ENCODE results near the gene RPAP2. TPM values are rescaled to one million over a fixed set of nuclear protein-coding genes. Genes with fewer than 3 reads are reported as not detected.

RPAP2 gene
- total and polyA plus RNA-seq, 2 of the 8 experiments (the other 6 are each of a cell fraction or from before 2014, with no cell fraction given) = 7.9 to 28.4 TPM

DNA sequence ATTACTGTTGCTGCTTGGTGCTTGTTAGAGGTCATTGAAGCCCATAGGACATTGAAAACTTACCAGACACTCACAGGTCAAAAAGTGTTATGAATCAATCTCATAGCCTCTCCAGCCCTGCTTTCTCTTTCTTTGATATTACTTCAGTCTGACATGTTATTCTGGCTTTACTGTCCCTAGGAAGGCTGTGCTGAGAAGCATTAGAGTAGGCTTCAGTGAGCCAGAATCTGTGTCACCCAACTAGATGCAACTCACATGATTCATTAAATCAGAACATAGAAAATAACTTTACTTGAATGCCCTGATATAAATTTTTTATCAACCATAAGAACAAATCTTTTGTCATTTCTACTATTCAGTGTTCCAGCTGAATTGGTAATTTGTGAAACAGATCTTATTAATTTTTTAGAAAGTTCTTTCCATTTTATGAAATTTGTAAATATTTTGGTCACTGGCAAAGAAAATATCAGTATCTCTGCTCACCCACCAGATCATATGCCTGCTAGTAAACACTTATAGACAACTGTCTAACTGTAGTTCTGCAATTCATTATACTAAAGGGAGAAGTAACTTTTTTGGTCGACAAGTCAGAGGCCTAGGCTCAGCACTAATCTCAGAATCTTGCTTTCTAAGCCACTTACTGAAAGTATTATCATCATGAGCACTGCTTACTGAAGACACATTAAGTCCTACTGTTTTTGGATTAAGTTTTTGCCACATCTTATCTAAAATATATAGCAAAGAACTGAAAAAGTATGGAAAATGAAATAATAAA, 48.2 kb downstream of the RPAP2 start (continued):
- TF ChIP-seq, protein P1, sequence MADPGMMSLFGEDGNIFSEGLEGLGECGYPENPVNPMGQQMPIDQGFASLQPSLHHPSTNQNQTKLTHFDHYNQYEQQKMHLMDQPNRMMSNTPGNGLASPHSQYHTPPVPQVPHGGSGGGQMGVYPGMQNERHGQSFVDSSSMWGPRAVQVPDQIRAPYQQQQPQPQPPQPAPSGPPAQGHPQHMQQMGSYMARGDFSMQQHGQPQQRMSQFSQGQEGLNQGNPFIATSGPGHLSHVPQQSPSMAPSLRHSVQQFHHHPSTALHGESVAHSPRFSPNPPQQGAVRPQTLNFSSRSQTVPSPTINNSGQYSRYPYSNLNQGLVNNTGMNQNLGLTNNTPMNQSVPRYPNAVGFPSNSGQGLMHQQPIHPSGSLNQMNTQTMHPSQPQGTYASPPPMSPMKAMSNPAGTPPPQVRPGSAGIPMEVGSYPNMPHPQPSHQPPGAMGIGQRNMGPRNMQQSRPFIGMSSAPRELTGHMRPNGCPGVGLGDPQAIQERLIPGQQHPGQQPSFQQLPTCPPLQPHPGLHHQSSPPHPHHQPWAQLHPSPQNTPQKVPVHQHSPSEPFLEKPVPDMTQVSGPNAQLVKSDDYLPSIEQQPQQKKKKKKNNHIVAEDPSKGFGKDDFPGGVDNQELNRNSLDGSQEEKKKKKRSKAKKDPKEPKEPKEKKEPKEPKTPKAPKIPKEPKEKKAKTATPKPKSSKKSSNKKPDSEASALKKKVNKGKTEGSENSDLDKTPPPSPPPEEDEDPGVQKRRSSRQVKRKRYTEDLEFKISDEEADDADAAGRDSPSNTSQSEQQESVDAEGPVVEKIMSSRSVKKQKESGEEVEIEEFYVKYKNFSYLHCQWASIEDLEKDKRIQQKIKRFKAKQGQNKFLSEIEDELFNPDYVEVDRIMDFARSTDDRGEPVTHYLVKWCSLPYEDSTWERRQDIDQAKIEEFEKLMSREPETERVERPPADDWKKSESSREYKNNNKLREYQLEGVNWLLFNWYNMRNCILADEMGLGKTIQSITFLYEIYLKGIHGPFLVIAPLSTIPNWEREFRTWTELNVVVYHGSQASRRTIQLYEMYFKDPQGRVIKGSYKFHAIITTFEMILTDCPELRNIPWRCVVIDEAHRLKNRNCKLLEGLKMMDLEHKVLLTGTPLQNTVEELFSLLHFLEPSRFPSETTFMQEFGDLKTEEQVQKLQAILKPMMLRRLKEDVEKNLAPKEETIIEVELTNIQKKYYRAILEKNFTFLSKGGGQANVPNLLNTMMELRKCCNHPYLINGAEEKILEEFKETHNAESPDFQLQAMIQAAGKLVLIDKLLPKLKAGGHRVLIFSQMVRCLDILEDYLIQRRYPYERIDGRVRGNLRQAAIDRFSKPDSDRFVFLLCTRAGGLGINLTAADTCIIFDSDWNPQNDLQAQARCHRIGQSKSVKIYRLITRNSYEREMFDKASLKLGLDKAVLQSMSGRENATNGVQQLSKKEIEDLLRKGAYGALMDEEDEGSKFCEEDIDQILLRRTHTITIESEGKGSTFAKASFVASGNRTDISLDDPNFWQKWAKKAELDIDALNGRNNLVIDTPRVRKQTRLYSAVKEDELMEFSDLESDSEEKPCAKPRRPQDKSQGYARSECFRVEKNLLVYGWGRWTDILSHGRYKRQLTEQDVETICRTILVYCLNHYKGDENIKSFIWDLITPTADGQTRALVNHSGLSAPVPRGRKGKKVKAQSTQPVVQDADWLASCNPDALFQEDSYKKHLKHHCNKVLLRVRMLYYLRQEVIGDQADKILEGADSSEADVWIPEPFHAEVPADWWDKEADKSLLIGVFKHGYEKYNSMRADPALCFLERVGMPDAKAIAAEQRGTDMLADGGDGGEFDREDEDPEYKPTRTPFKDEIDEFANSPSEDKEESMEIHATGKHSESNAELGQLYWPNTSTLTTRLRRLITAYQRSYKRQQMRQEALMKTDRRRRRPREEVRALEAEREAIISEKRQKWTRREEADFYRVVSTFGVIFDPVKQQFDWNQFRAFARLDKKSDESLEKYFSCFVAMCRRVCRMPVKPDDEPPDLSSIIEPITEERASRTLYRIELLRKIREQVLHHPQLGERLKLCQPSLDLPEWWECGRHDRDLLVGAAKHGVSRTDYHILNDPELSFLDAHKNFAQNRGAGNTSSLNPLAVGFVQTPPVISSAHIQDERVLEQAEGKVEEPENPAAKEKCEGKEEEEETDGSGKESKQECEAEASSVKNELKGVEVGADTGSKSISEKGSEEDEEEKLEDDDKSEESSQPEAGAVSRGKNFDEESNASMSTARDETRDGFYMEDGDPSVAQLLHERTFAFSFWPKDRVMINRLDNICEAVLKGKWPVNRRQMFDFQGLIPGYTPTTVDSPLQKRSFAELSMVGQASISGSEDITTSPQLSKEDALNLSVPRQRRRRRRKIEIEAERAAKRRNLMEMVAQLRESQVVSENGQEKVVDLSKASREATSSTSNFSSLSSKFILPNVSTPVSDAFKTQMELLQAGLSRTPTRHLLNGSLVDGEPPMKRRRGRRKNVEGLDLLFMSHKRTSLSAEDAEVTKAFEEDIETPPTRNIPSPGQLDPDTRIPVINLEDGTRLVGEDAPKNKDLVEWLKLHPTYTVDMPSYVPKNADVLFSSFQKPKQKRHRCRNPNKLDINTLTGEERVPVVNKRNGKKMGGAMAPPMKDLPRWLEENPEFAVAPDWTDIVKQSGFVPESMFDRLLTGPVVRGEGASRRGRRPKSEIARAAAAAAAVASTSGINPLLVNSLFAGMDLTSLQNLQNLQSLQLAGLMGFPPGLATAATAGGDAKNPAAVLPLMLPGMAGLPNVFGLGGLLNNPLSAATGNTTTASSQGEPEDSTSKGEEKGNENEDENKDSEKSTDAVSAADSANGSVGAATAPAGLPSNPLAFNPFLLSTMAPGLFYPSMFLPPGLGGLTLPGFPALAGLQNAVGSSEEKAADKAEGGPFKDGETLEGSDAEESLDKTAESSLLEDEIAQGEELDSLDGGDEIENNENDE (IDR thresholded peaks at IDR 0.05; ENCODE audit: insufficient replicate concordance, low read length) = no peak
- TF ChIP-seq PHF8 (conservative IDR thresholded peaks at IDR 0.05; ENCODE audit: low read depth, low read length) = no peak
- TF ChIP-seq ASH2L (IDR thresholded peaks at IDR 0.05; ENCODE audit: low read length) = no peak
- TF ChIP-seq KDM1A (IDR thresholded peaks at IDR 0.05; ENCODE audit: borderline replicate concordance, low read length) = no peak
- TF ChIP-seq RNF2 (IDR thresholded peaks at IDR 0.05; ENCODE audit: borderline replicate concordance, low read depth, low read length, missing control alignments, poor library complexity, severe bottlenecking) = no peak
- TF ChIP-seq RBBP5 (IDR thresholded peaks at IDR 0.05; ENCODE audit: borderline replicate concordance, low read depth, low read length) = no peak
- TF ChIP-seq, protein P2, sequence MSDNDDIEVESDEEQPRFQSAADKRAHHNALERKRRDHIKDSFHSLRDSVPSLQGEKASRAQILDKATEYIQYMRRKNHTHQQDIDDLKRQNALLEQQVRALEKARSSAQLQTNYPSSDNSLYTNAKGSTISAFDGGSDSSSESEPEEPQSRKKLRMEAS (IDR thresholded peaks at IDR 0.05) = no peak
- TF ChIP-seq BCL11A (IDR thresholded peaks at IDR 0.05; ENCODE audit: low read depth in 2 of 2, low read length in 2 of 2) = no peak
- no peak for TF ChIP-seq MAFK (IDR thresholded peaks at IDR 0.05; ENCODE audit: low read depth, low read length)
- TF ChIP-seq TCF12 (IDR thresholded peaks at IDR 0.05; ENCODE audit: low read depth, low read length) = no peak

Measured in H1 (cell line).